CD14-positive monocyte (primary cell): Measurements from ENCODE around the gene KSR1. TPM values are rescaled to one million over a fixed set of nuclear protein-coding genes. Genes with fewer than 3 reads are reported as not detected.
A peak's percentile ranks its signal among the peaks of the same experiment; 100 is the strongest.

Experiments
- DNase-seq, 3 donors: peaks; one replicate each; pipeline ENCODE4 v3.0.0-alpha.2; 2011 to 2022
- H2AFZ ChIP-seq: 2 replicates; pipeline ENCODE4 v1.6.0; 2012; ENCODE audit warnings: mild to moderate bottlenecking, low read depth, low read length, inconsistent platforms; ENCODE audit not compliant: insufficient read depth, poor library complexity, severe bottlenecking
- H3K27ac ChIP-seq, 2 donors: 1 replicate in 1 of 2; 2 replicates in 1 of 2; pipeline ENCODE4 v1.5.1; 2012 to 2013; ENCODE audit warnings: low read length in 2 of 2, control low read depth in 1 of 2, inconsistent platforms in 1 of 2, low read depth in 1 of 2, mild to moderate bottlenecking in 1 of 2
- H3K27me3 ChIP-seq, 2 donors: one replicate each; pipeline versions ENCODE4 v1.6.0 to v1.6.1; 2011 to 2013; ENCODE audit warnings: low read length in 2 of 2; ENCODE audit not compliant: control insufficient read depth in 2 of 2, insufficient read depth in 2 of 2
- H3K36me3 ChIP-seq, 2 donors: replicated peaks in 1 of 2; 1 replicate in 1 of 2; 2 replicates in 1 of 2; pipeline versions ENCODE4 v1.5.1 to v1.6.1; 2012 to 2013; ENCODE audit warnings: low read length in 2 of 2, control low read depth in 1 of 2, inconsistent platforms in 1 of 2, mild to moderate bottlenecking in 1 of 2; ENCODE audit not compliant: insufficient read depth in 2 of 2, control insufficient read depth in 1 of 2
- H3K4me1 ChIP-seq, 2 donors: 1 replicate in 1 of 2; 2 replicates in 1 of 2; pipeline versions ENCODE4 v1.5.1 to v1.6.1; 2012 to 2013; ENCODE audit warnings: low read length in 2 of 2, control low read depth in 1 of 2, inconsistent platforms in 1 of 2, mild to moderate bottlenecking in 1 of 2, moderate library complexity in 1 of 2; ENCODE audit not compliant: insufficient read depth in 2 of 2, control insufficient read depth in 1 of 2
- H3K4me2 ChIP-seq: replicated peaks from 2 replicates; pipeline ENCODE3; 2012; ENCODE audit warnings: low read length, moderate library complexity, mild to moderate bottlenecking; ENCODE audit not compliant: poor library complexity, severe bottlenecking; ENCODE audit errors: extremely low read depth
- H3K4me3 ChIP-seq, 3 experiments: fragments of 200-600 bp in 1 of 3; sonication (generic) in 1 of 3; replicated peaks in 1 of 3; 1 replicate in 2 of 3; 2 replicates in 1 of 3; pipeline ENCODE4 v1.5.1; 2011 to 2013; ENCODE audit warnings: low read length in 3 of 3, mild to moderate bottlenecking in 3 of 3, control low read depth in 2 of 3, low read depth in 2 of 3, inconsistent platforms in 1 of 3, moderate library complexity in 1 of 3
- H3K79me2 ChIP-seq: 2 replicates; pipeline ENCODE4 v1.6.0; 2012; ENCODE audit warnings: mild to moderate bottlenecking, control low read depth, inconsistent platforms, low read length, moderate library complexity; ENCODE audit not compliant: insufficient read depth
- H3K9ac ChIP-seq: 2 replicates; pipeline ENCODE4 v1.6.0; 2017; ENCODE audit warnings: low read length, mild to moderate bottlenecking; ENCODE audit not compliant: insufficient read depth, poor library complexity, severe bottlenecking
- H3K9me3 ChIP-seq, 2 donors: replicated peaks in 1 of 2; 1 replicate in 1 of 2; 2 replicates in 1 of 2; pipeline versions ENCODE4 v1.5.1 to v1.6.1; 2012 to 2013; ENCODE audit warnings: low read length in 2 of 2, control low read depth in 1 of 2; ENCODE audit not compliant: control insufficient read depth in 1 of 2, insufficient read depth in 1 of 2
- H4K20me1 ChIP-seq: 2 replicates; pipeline ENCODE4 v1.6.0; 2012; ENCODE audit warnings: mild to moderate bottlenecking, low read length, control low read depth, moderate library complexity; ENCODE audit not compliant: insufficient read depth
- H3K27ac Mint-ChIP-seq, 7 donors: one replicate each; pipeline ENCODE4 v1.8.0; 2020; ENCODE audit warnings: mild to moderate bottlenecking in 7 of 7, mixed read lengths in 7 of 7, moderate library complexity in 6 of 7, inconsistent platforms in 2 of 7
- H3K27me3 Mint-ChIP-seq, 3 donors: one replicate each; pipeline ENCODE4 v1.8.0; 2021 to 2022; ENCODE audit warnings: low read depth in 3 of 3, mild to moderate bottlenecking in 3 of 3, mixed read lengths in 3 of 3, moderate library complexity in 3 of 3, inconsistent platforms in 1 of 3
- H3K36me3 Mint-ChIP-seq, 2 donors: one replicate each; pipeline ENCODE4 v1.8.0; 2020; ENCODE audit warnings: mixed read lengths in 2 of 2, inconsistent platforms in 1 of 2, mild to moderate bottlenecking in 1 of 2
- H3K4me1 Mint-ChIP-seq: one replicate; pipeline ENCODE4 v1.8.0; 2020; ENCODE audit warnings: mild to moderate bottlenecking, mixed read lengths
- H3K4me3 Mint-ChIP-seq, 2 donors: one replicate each; pipeline ENCODE4 v1.8.0; 2020; ENCODE audit warnings: mild to moderate bottlenecking in 2 of 2, mixed read lengths in 2 of 2, moderate library complexity in 1 of 2
- H3K9me3 Mint-ChIP-seq, 7 donors: one replicate each; pipeline ENCODE4 v1.8.0; 2020 to 2022; ENCODE audit warnings: mixed read lengths in 7 of 7, mild to moderate bottlenecking in 6 of 7, moderate library complexity in 6 of 7, inconsistent platforms in 2 of 7
- CTCF ChIP-seq: fragments of 200-600 bp; IDR thresholded peaks from one replicate; pipeline ENCODE4 v1.8.0; 2022; ENCODE audit warnings: antibody characterized with exemption, mild to moderate bottlenecking
- WGBS: methylation state at CpG from one replicate; pipeline ENCODE4 v1.1.5; 2013; ENCODE audit warnings: missing lambda C conversion rate; ENCODE audit not compliant: insufficient coverage; 5-methylcytosine and 5-hydroxymethylcytosine counted together
- intact Hi-C, 2 donors: fragments of 100-400 bp; cut with micrococcal nuclease; formaldehyde crosslinking; loops; one replicate each; pipeline versions ENCODE4 v1.15.0 to v1.15.1; 2023
- polyA plus RNA-seq, 3 donors: library from polyadenylated mRNA; depleted of rRNA in 1 of 3; unstranded in 2 of 3; stranded (reverse) in 1 of 3; fragments of 300-500 nt in 2 of 3; fragments of >200 nt in 1 of 3; fragmentation: Illumina TruSeq in 2 of 3; gene quantifications; 1 replicate in 2 of 3; 2 replicates in 1 of 3; pipeline ENCODE4 v1.2.3, GENCODE V29; 2012 to 2021

Gene KSR1
- polyA plus RNA-seq, 3 donors, result 1.2 to 111 (median 4.2) TPM

GRCh38 chr17:27525836-27526603 lies 69.8 kb downstream of the KSR1 start:
- Histone ChIP-seq H3K4me1 (peaks cover 55 to 60% of the 10 kb centered on the region in 2 donors), H3K36me3 (no peaks in the 10 kb centered on the region), H3K79me2 (peaks cover 80% of the 10 kb centered on the region), H3K27me3 (no peaks in the 10 kb centered on the region), H3K27ac (peak overlapping the region; percentile 34 to 70), H4K20me1 (peaks cover 46% of the 10 kb centered on the region), H2AFZ (no peak overlapping the region), H3K4me3 (peak overlapping the region in 1 of 3 experiments; percentile 44), H3K4me2 (peak overlapping the region; percentile 59), H3K9ac (no peak overlapping the region), H3K9me3 (no peaks in the 10 kb centered on the region)
- Mint-ChIP-seq H3K9me3 (peaks cover 0 to 1% (median 0%) of the 10 kb centered on the region in 7 donors), H3K27me3 (peaks cover 0 to 3% (median 0%) of the 10 kb centered on the region in 3 donors), H3K4me3 (peak overlapping the region; percentile 8 to 78), H3K36me3 (peaks cover 6 to 12% of the 10 kb centered on the region in 2 donors), H3K27ac (peak overlapping the region; percentile 86 to 95 (median 91)), H3K4me1 (peaks cover 84% of the 10 kb centered on the region)
- TF ChIP-seq CTCF, result no peak
- WGBS, result no CpG with 5 or more reads among the region's 6 CpGs
- intact Hi-C loops, result loop anchor here in 1 of 2 donors (2.0 kb wide), 1 partner anchor 15 kb away; no protein-coding TSS in a partner anchor
- DNase-seq, result peak in 2 of 3 donors; percentile 24 to 38

GRCh38 chr17:27526604-27527002 lies 70.4 kb downstream of the KSR1 start:
- Histone ChIP-seq H3K4me2 (peak overlapping the region; percentile 59), H3K4me3 (peak overlapping the region in 2 of 3 experiments; percentile 7 to 44), H3K9me3 (no peaks in the 10 kb centered on the region), H3K4me1 (peaks cover 61 to 66% of the 10 kb centered on the region in 2 donors), H2AFZ (no peak overlapping the region), H4K20me1 (peaks cover 41% of the 10 kb centered on the region), H3K9ac (no peak overlapping the region), H3K79me2 (peaks cover 77% of the 10 kb centered on the region), H3K36me3 (no peaks in the 10 kb centered on the region), H3K27ac (peak overlapping the region; percentile 34 to 70), H3K27me3 (no peaks in the 10 kb centered on the region)
- DNase-seq, result peak; percentile 73 to 79 (median 78)
- Mint-ChIP-seq H3K27me3 (peaks cover 0 to 3% (median 0%) of the 10 kb centered on the region in 3 donors), H3K9me3 (peaks cover 0 to 1% (median 0%) of the 10 kb centered on the region in 7 donors), H3K36me3 (peaks cover 6 to 12% of the 10 kb centered on the region in 2 donors), H3K4me1 (peaks cover 87% of the 10 kb centered on the region), H3K27ac (peak overlapping the region; percentile 86 to 95 (median 91)), H3K4me3 (peak overlapping the region; percentile 64 to 78)
- 33% methylated on average over 1 of the region's 9 CpGs for WGBS
- TF ChIP-seq CTCF, result no peak
- intact Hi-C loops, result loop anchor here in 1 of 2 donors (2.0 kb wide), 1 partner anchor 14 kb away; no protein-coding TSS in a partner anchor
